ENCODE measurements around the gene TPCN1. TPM values are rescaled to one million over a fixed set of nuclear protein-coding genes. Genes with fewer than 3 reads are reported as not detected.

Gene TPCN1
- total RNA-seq, 3 donors from 2014 or later = 17.5 to 23.7 (median 20.8) TPM

DNA sequence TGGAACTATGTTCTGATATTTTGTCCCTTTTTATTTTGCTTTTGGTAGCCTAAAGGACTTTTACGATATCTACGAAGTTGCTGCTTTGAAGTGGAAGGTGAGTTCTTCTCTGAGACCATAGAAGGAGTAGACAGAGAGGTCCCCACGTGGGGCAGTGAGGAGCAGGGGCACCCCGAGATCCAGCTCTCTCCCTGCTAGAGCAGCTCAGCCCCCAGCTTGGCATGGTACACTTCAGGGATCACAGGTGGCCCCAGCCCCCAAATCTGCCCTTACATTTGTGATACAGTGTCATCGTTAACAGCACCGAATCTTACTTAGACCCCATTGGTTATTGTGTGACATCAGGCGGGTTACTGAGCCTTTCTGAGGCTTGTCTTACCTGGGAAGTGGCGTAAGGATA, 56.9 kb downstream of the TPCN1 start:
- no peaks in the 10 kb centered on the region for H3K4me1 Mint-ChIP-seq (ENCODE audit: low read depth)
- H3K9me3 Mint-ChIP-seq = no peaks in the 10 kb centered on the region
- H3K36me3 Mint-ChIP-seq (ENCODE audit: insufficient read depth) = peaks cover 18% of the 10 kb centered on the region
- H3K27me3 Mint-ChIP-seq (ENCODE audit: low read depth) = no peaks in the 10 kb centered on the region
- DNase-seq = no peak
- ATAC-seq = no peak
- no peak overlapping the region for H3K4me3 Mint-ChIP-seq

DNA sequence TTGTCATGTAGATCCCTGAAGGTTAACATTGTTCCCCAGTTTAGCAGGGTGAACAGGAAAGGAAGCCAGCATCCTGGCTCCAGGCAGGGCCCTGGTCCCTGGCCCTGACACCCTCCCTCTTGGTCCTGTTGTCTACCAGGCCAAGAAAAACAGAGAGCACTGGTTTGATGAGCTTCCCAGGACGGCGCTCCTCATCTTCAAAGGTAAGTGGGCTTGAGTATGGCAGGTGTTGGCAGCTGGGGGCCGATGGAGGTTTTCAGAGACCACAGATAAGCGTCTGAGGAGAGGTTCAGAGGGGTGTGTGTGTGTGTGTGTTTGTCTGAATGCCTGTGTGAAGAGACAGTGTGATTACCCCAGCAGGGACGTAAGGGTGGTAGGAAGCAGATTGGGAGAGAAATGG, 57.4 kb downstream of the TPCN1 start:
- no peak for DNase-seq
- no peak overlapping the region for H3K4me3 Mint-ChIP-seq
- H3K9me3 Mint-ChIP-seq = no peaks in the 10 kb centered on the region
- no peaks in the 10 kb centered on the region for H3K27me3 Mint-ChIP-seq (ENCODE audit: low read depth)
- peaks cover 16% of the 10 kb centered on the region for H3K36me3 Mint-ChIP-seq (ENCODE audit: insufficient read depth)
- H3K4me1 Mint-ChIP-seq (ENCODE audit: low read depth) = no peaks in the 10 kb centered on the region
- ATAC-seq = no peak

- Mint-ChIP-seq H3K27me3 (ENCODE audit: low read depth) (no peaks in the 10 kb centered on the region), H3K4me1 (ENCODE audit: low read depth) (no peaks in the 10 kb centered on the region), H3K36me3 (ENCODE audit: insufficient read depth) (peaks cover 16% of the 10 kb centered on the region), H3K9me3 (no peaks in the 10 kb centered on the region), H3K4me3 (no peak overlapping the region)
- ATAC-seq = no peak
- no peak for DNase-seq
These were observed 63.5 kb downstream of the TPCN1 start for GRCh38 chr12:113284751-113285150.

- Mint-ChIP-seq H3K4me3 (no peak overlapping the region), H3K9me3 (no peaks in the 10 kb centered on the region), H3K27me3 (ENCODE audit: low read depth) (no peaks in the 10 kb centered on the region), H3K4me1 (ENCODE audit: low read depth) (no peaks in the 10 kb centered on the region), H3K36me3 (ENCODE audit: insufficient read depth) (peaks cover 13% of the 10 kb centered on the region)
- ATAC-seq = no peak
- no peak for DNase-seq
These were observed 64.7 kb downstream of the TPCN1 start for GRCh38 chr12:113285679-113286610.

- H3K4me3 Mint-ChIP-seq = no peak overlapping the region
- no peak for DNase-seq
- no peaks in the 10 kb centered on the region for H3K9me3 Mint-ChIP-seq
- no peaks in the 10 kb centered on the region for H3K27me3 Mint-ChIP-seq (ENCODE audit: low read depth)
- no peaks in the 10 kb centered on the region for H3K4me1 Mint-ChIP-seq (ENCODE audit: low read depth)
- peaks cover 16% of the 10 kb centered on the region for H3K36me3 Mint-ChIP-seq (ENCODE audit: insufficient read depth)
- ATAC-seq = no peak
These were observed 65.4 kb downstream of the TPCN1 start for GRCh38 chr12:113286712-113287111.

DNA sequence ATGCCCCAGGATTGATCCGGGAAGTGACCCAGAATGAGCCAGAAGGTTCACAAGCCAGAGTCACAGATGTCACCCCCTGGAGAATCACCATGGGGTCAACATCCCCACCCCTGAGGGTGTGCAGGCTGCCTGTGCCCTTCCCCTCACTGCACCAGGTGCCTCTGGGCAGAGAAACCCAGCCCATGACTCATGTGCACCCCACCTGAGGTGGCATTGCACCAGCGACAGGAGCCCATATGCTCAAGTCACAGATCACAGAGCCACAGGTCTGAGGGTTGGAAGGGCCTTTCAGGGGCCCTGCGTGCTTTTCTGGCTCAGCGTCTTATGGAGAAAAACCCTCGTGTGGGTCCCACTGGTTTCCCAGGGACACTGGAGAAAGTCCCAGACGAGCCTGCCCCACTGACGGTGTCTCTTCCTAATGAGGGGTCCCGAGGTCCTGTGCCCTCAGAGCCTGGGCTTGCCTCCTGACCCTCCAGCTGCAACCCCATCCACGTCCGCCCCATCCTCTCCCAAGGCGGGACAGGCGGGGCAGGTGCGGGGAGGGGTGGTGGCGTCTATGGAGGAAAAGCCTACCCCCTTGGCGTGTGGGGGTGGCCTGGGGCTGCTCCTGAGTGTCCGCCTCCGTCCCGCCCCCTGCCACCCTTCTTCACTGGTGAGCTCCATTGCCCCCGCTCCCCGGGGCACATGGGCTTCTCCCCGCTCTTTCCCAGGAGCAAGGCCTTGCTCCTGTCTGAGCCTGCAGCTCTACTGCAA, 66.1 kb downstream of the TPCN1 start:
- no peaks in the 10 kb centered on the region for H3K9me3 Mint-ChIP-seq
- ATAC-seq = no peak
- H3K4me3 Mint-ChIP-seq = no peak overlapping the region
- H3K36me3 Mint-ChIP-seq (ENCODE audit: insufficient read depth) = peaks cover 16% of the 10 kb centered on the region
- no peak for DNase-seq
- no peaks in the 10 kb centered on the region for H3K4me1 Mint-ChIP-seq (ENCODE audit: low read depth)
- no peaks in the 10 kb centered on the region for H3K27me3 Mint-ChIP-seq (ENCODE audit: low read depth)

GRCh38 chr12:113287899-113288282, 66.6 kb downstream of the TPCN1 start:
- Mint-ChIP-seq H3K36me3 (ENCODE audit: insufficient read depth) (peaks cover 16% of the 10 kb centered on the region), H3K4me1 (ENCODE audit: low read depth) (no peaks in the 10 kb centered on the region), H3K4me3 (no peak overlapping the region), H3K27me3 (ENCODE audit: low read depth) (no peaks in the 10 kb centered on the region), H3K9me3 (no peaks in the 10 kb centered on the region)
- ATAC-seq (no peak), DNase-seq (no peak)

GRCh38 chr12:113289361-113289760, 68.1 kb downstream of the TPCN1 start:
- no peaks in the 10 kb centered on the region for H3K9me3 Mint-ChIP-seq
- no peaks in the 10 kb centered on the region for H3K4me1 Mint-ChIP-seq (ENCODE audit: low read depth)
- H3K4me3 Mint-ChIP-seq = no peak overlapping the region
- H3K27me3 Mint-ChIP-seq (ENCODE audit: low read depth) = no peaks in the 10 kb centered on the region
- H3K36me3 Mint-ChIP-seq (ENCODE audit: insufficient read depth) = peaks cover 19% of the 10 kb centered on the region
- DNase-seq (no peak), ATAC-seq (no peak)

GRCh38 chr12:113290506-113290905, 69.2 kb downstream of the TPCN1 start:
- H3K27me3 Mint-ChIP-seq (ENCODE audit: low read depth) = no peaks in the 10 kb centered on the region
- DNase-seq (no peak), ATAC-seq (no peak)
- no peaks in the 10 kb centered on the region for H3K4me1 Mint-ChIP-seq (ENCODE audit: low read depth)
- no peak overlapping the region for H3K4me3 Mint-ChIP-seq
- H3K9me3 Mint-ChIP-seq = no peaks in the 10 kb centered on the region
- H3K36me3 Mint-ChIP-seq (ENCODE audit: insufficient read depth) = peaks cover 11% of the 10 kb centered on the region

DNA sequence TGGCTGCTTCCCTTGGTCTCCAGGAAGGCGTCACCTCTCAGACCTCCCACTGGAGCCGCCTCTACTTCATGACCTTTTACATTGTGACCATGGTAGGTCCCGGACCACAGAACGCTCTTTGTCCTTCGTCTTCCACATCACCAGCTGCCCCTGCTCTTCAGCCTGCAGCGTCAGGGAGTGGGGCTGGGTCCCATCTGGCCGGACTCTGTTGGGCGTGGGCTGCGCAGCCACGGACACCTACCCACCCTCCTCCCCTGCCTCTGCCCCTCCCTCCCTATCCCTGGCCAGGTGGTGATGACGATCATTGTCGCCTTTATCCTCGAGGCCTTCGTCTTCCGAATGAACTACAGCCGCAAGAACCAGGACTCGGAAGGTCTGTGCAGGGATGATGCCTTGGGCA, 70.3 kb downstream of the TPCN1 start:
- Mint-ChIP-seq H3K27me3 (ENCODE audit: low read depth) (no peaks in the 10 kb centered on the region), H3K4me3 (no peak overlapping the region), H3K9me3 (no peaks in the 10 kb centered on the region), H3K4me1 (ENCODE audit: low read depth) (no peaks in the 10 kb centered on the region), H3K36me3 (ENCODE audit: insufficient read depth) (peaks cover 10% of the 10 kb centered on the region)
- DNase-seq (no peak), ATAC-seq (no peak)

DNA sequence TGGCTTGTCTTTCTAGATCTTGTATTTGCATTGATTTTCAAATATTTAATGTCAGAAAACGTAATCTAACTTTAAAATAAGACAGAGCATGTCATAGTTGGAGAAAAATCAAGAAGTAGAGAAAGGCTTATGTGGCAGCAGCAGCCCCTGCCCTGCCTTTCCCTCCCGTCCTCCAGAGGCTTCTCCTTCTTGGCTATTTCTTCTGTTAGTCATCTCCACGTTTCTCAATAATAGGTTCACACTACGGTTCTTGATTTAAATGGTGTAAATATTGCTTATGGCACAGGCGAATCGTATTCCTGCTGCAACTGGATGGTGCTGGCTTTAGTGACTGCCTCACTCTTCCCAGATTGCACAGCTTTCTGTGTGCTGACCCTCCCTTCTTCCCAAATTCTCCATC, 70.8 kb downstream of the TPCN1 start:
- no peak for DNase-seq
- Mint-ChIP-seq H3K27me3 (ENCODE audit: low read depth) (no peaks in the 10 kb centered on the region), H3K4me3 (no peak overlapping the region), H3K9me3 (no peaks in the 10 kb centered on the region), H3K4me1 (ENCODE audit: low read depth) (no peaks in the 10 kb centered on the region), H3K36me3 (ENCODE audit: insufficient read depth) (peaks cover 11% of the 10 kb centered on the region)
- ATAC-seq = no peak

- no peak overlapping the region for H3K4me3 Mint-ChIP-seq
- no peaks in the 10 kb centered on the region for H3K9me3 Mint-ChIP-seq
- ATAC-seq = no peak
- no peaks in the 10 kb centered on the region for H3K27me3 Mint-ChIP-seq (ENCODE audit: low read depth)
- no peaks in the 10 kb centered on the region for H3K4me1 Mint-ChIP-seq (ENCODE audit: low read depth)
- peaks cover 11% of the 10 kb centered on the region for H3K36me3 Mint-ChIP-seq (ENCODE audit: insufficient read depth)
- DNase-seq = no peak
These were observed 71.3 kb downstream of the TPCN1 start for GRCh38 chr12:113292547-113292946.

DNA sequence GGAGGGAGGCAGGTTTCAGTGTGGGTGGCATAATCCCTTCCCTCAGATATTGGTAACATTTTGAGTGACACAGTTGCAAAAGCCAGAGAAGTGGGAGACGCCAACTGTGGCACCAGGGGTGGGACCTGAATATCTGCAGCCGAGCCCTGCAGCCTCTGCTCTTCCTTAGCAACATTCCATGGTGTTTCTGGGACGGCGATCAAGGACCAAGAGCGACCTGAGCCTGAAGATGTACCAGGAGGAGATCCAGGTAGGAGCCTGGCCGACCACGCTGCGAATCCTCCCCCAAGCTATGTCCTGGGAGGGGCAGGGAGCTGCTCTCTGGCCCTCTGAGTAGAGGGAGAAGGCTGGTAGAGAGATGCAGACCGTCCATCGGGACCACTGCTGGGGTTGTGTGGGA, 71.8 kb downstream of the TPCN1 start:
- H3K36me3 Mint-ChIP-seq (ENCODE audit: insufficient read depth) = peaks cover 11% of the 10 kb centered on the region
- ATAC-seq (no peak), DNase-seq (no peak)
- no peaks in the 10 kb centered on the region for H3K9me3 Mint-ChIP-seq
- H3K4me3 Mint-ChIP-seq = no peak overlapping the region
- no peaks in the 10 kb centered on the region for H3K4me1 Mint-ChIP-seq (ENCODE audit: low read depth)
- H3K27me3 Mint-ChIP-seq (ENCODE audit: low read depth) = no peaks in the 10 kb centered on the region

DNA sequence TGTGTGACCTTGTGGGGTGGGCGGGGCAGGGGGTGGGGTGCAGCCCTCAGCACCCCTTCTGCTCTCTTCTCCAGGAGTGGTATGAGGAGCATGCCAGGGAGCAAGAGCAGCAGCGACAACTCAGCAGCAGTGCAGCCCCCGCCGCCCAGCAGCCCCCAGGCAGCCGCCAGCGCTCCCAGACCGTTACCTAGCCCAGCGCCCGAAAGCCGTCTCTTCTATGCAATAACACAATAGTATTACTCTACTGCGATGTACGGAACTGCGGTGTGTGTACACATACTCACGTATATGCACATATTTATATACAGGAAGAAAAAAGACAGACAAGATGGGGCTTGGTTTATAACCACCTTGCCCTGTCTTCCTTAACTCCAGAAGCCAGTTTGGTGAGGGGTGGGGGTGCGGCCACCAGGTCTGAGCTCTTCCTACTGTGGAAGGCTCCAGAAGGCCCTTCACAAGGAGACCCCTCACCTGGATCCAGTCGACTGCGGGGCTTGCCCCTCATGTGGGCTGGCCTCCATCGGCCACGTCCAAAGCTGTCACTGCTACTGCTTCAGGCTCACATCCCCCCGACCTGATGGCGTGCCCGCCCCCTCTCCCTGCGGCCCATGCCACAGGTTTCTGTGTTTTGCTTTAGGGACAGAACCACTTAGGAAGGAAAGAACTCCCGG, 74.8 kb downstream of the TPCN1 start:
- ATAC-seq (no peak), DNase-seq (no peak)
- Mint-ChIP-seq H3K36me3 (ENCODE audit: insufficient read depth) (peaks cover 11% of the 10 kb centered on the region), H3K27me3 (ENCODE audit: low read depth) (no peaks in the 10 kb centered on the region), H3K4me3 (no peak overlapping the region), H3K4me1 (ENCODE audit: low read depth) (no peaks in the 10 kb centered on the region), H3K9me3 (no peaks in the 10 kb centered on the region)
